Neuronal stem cell (in vitro differentiated cells): ENCODE data around the gene ELF4.

Source experiments
- DNase-seq: peaks from one replicate; pipeline ENCODE4 v3.0.0-alpha.2; 2013; ENCODE audit warnings: low spot score
- H2AFZ ChIP-seq: one replicate; pipeline ENCODE4 v1.6.1; 2013; ENCODE audit warnings: mild to moderate bottlenecking, low read length, inconsistent platforms
- H2AK5ac ChIP-seq: 2 replicates; pipeline ENCODE4 v1.6.1; 2013; ENCODE audit warnings: low read depth, mild to moderate bottlenecking, inconsistent platforms, low read length, moderate library complexity, mixed read lengths
- H2BK120ac ChIP-seq: 2 replicates; pipeline ENCODE4 v1.6.1; 2013; ENCODE audit warnings: low read depth, mild to moderate bottlenecking, inconsistent platforms, low read length, moderate library complexity, mixed read lengths
- H2BK12ac ChIP-seq: one replicate; pipeline ENCODE4 v1.6.1; 2013; ENCODE audit warnings: low read length, inconsistent platforms
- H2BK15ac ChIP-seq: 2 replicates; pipeline ENCODE4 v1.6.1; 2013; ENCODE audit warnings: mild to moderate bottlenecking, low read length, inconsistent platforms, mixed read lengths
- H2BK5ac ChIP-seq: one replicate; pipeline ENCODE4 v1.6.1; 2013; ENCODE audit warnings: inconsistent platforms, mild to moderate bottlenecking, low read length, moderate library complexity
- H3K14ac ChIP-seq: one replicate; pipeline ENCODE4 v1.6.1; 2013; ENCODE audit warnings: low read length, inconsistent platforms
- H3K18ac ChIP-seq: 2 replicates; pipeline ENCODE4 v1.6.1; 2013; ENCODE audit warnings: low read length, inconsistent platforms
- H3K23ac ChIP-seq: 2 replicates; pipeline ENCODE4 v1.6.1; 2013; ENCODE audit warnings: low read depth, mild to moderate bottlenecking, mixed read lengths, low read length, inconsistent platforms; ENCODE audit not compliant: poor library complexity
- H3K27ac ChIP-seq: replicated peaks from 3 replicates; pipeline ENCODE4 v1.5.1; 2013; ENCODE audit warnings: low read length, inconsistent platforms
- H3K27me3 ChIP-seq, 3 experiments: 2 replicates each; pipeline ENCODE4 v1.6.1; 2013; ENCODE audit warnings: low read length in 3 of 3, mild to moderate bottlenecking in 2 of 3, inconsistent platforms in 1 of 3, low read depth in 1 of 3, mixed read lengths in 1 of 3, moderate library complexity in 1 of 3; ENCODE audit not compliant: control insufficient read depth in 3 of 3, insufficient read depth in 3 of 3
- H3K36me3 ChIP-seq, 2 donors: replicated peaks in 1 of 2; 2 replicates each; pipeline ENCODE4 v1.6.1; 2013; ENCODE audit warnings: low read length in 2 of 2; ENCODE audit not compliant: control insufficient read depth in 2 of 2, insufficient read depth in 2 of 2
- H3K4ac ChIP-seq: 2 replicates; pipeline ENCODE4 v1.6.1; 2013; ENCODE audit warnings: inconsistent platforms, mild to moderate bottlenecking, low read length, moderate library complexity
- H3K4me1 ChIP-seq, 2 donors: 1 replicate in 1 of 2; 2 replicates in 1 of 2; pipeline ENCODE4 v1.6.1; 2013; ENCODE audit warnings: low read length in 2 of 2, low read depth in 1 of 2; ENCODE audit not compliant: control insufficient read depth in 2 of 2, insufficient read depth in 1 of 2
- H3K4me2 ChIP-seq: one replicate; pipeline ENCODE4 v1.6.1; 2013; ENCODE audit warnings: mild to moderate bottlenecking, low read length, inconsistent platforms; ENCODE audit not compliant: insufficient read depth, poor library complexity, severe bottlenecking
- H3K4me3 ChIP-seq, 2 donors: 2 replicates each; pipeline ENCODE4 v1.5.1; 2013; ENCODE audit warnings: low read length in 2 of 2, mild to moderate bottlenecking in 2 of 2, inconsistent platforms in 1 of 2, moderate library complexity in 1 of 2
- H3K79me1 ChIP-seq: one replicate; pipeline ENCODE4 v1.6.1; 2013; ENCODE audit warnings: low read depth, mild to moderate bottlenecking, inconsistent platforms, low read length, moderate library complexity
- H3K9ac ChIP-seq: one replicate; pipeline ENCODE4 v1.6.1; 2013; ENCODE audit warnings: mild to moderate bottlenecking, low read depth, low read length, inconsistent platforms; ENCODE audit not compliant: poor library complexity
- H3K9me3 ChIP-seq, 2 donors: replicated peaks in 1 of 2; 2 replicates each; pipeline versions ENCODE3 to v1.6.1; 2013; ENCODE audit warnings: low read length in 2 of 2, mild to moderate bottlenecking in 2 of 2, inconsistent platforms in 1 of 2, low read depth in 1 of 2, mixed read lengths in 1 of 2, moderate library complexity in 1 of 2; ENCODE audit not compliant: control insufficient read depth in 2 of 2, insufficient read depth in 1 of 2
- H4K8ac ChIP-seq: one replicate; pipeline ENCODE4 v1.6.1; 2013; ENCODE audit warnings: low read depth, mild to moderate bottlenecking, inconsistent platforms, low read length, moderate library complexity
- H4K91ac ChIP-seq: one replicate; pipeline ENCODE4 v1.6.1; 2013; ENCODE audit warnings: low read length, low read depth, mild to moderate bottlenecking, inconsistent platforms; ENCODE audit not compliant: poor library complexity
- WGBS, 2 donors: extraction: QIAGEN DNeasy Blood & Tissue Kit; methylation state at CpG; one replicate each; pipeline ENCODE4 v1.1.7; 2013; ENCODE audit warnings: missing lambda C conversion rate in 2 of 2, mixed read lengths in 1 of 2; ENCODE audit not compliant: insufficient read length in 2 of 2, insufficient replicate concordance in 1 of 2; ENCODE audit errors: extremely low coverage in 2 of 2; 5-methylcytosine and 5-hydroxymethylcytosine counted together

ELF4 gene

DNA sequence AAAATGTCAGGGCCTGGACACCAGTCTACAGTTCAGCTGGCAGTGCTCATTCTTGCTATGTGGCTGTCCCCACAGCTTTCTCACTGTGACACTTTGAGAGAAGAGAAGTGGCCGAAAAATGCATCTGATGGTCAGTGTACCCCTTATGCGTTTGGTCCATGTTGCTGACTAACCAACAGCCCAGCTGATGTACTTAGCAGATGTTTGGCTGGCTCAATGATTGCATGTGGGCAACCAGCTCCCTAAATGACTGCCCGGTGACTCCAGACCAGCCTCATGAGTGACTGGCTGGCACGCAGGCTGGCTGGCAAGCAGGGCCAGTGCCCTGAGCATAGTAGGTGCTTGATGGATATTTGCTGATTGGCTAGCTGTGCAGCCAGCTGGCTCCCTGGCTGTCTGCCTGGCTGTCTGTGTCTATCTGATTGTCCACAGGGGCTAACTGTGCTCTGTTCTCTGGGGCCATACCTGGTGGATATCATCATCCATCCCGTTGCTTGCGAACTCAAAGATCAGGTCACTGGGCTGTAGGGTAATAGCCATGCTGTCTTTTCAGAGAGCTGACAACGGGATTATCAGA, 29.4 kb downstream of the ELF4 start:
- peaks cover 0 to 2% of the 10 kb centered on the region in 2 donors for H3K4me1 ChIP-seq
- no peaks in the 10 kb centered on the region for H3K36me3 ChIP-seq
- no peak overlapping the region for H3K9ac ChIP-seq
- H4K91ac ChIP-seq = no peak overlapping the region
- H3K23ac ChIP-seq = no peak overlapping the region
- H2BK5ac ChIP-seq = no peak overlapping the region
- H2BK15ac ChIP-seq = no peak overlapping the region
- no peak overlapping the region for H2BK12ac ChIP-seq
- no peak overlapping the region for H3K14ac ChIP-seq
- H3K27ac ChIP-seq = no peak overlapping the region
- H3K18ac ChIP-seq = no peak overlapping the region
- H4K8ac ChIP-seq = no peak overlapping the region
- H3K27me3 ChIP-seq = peaks cover 0 to 2% (median 0%) of the 10 kb centered on the region in 3 experiments
- H3K4ac ChIP-seq = no peak overlapping the region
- WGBS, 2 donors = no CpG with 5 or more reads among the region's 7 CpGs
- H2AK5ac ChIP-seq = no peak overlapping the region
- H3K4me2 ChIP-seq = no peak overlapping the region
- H3K4me3 ChIP-seq = no peak overlapping the region
- DNase-seq = no peak
- H2BK120ac ChIP-seq = no peak overlapping the region
- no peaks in the 10 kb centered on the region for H3K9me3 ChIP-seq
- H2AFZ ChIP-seq = no peak overlapping the region
- no peaks in the 10 kb centered on the region for H3K79me1 ChIP-seq

- Histone ChIP-seq H3K9me3 (no peaks in the 10 kb centered on the region), H4K8ac (no peak overlapping the region), H3K14ac (no peak overlapping the region), H3K27ac (no peak overlapping the region), H3K36me3 (no peaks in the 10 kb centered on the region), H3K4ac (no peak overlapping the region), H3K18ac (no peak overlapping the region), H3K9ac (no peak overlapping the region), H3K4me1 (peaks cover 0 to 2% of the 10 kb centered on the region in 2 donors), H3K4me3 (no peak overlapping the region), H3K23ac (no peak overlapping the region), H2AFZ (no peak overlapping the region), H2BK12ac (no peak overlapping the region), H2BK5ac (no peak overlapping the region), H3K4me2 (no peak overlapping the region), H4K91ac (no peak overlapping the region), H2BK120ac (no peak overlapping the region), H2BK15ac (no peak overlapping the region), H3K27me3 (peaks cover 0 to 3% (median 0%) of the 10 kb centered on the region in 3 experiments), H3K79me1 (no peaks in the 10 kb centered on the region), H2AK5ac (no peak overlapping the region)
- peak; percentile 58 for DNase-seq
- no CpG with 5 or more reads among the region's 9 CpGs for WGBS, 2 donors
Observed at GRCh38 chrX:130079824-130080406, 30.4 kb downstream of the ELF4 start.

GRCh38 chrX:130075777-130076176, 34.5 kb downstream of the ELF4 start:
- Histone ChIP-seq H3K4ac (no peak overlapping the region), H3K9me3 (no peaks in the 10 kb centered on the region), H2BK15ac (no peak overlapping the region), H2BK12ac (no peak overlapping the region), H3K23ac (no peak overlapping the region), H3K4me2 (no peak overlapping the region), H2AFZ (no peak overlapping the region), H3K79me1 (no peaks in the 10 kb centered on the region), H3K18ac (no peak overlapping the region), H3K4me1 (no peaks in the 10 kb centered on the region), H3K27me3 (peaks cover 0 to 3% (median 0%) of the 10 kb centered on the region in 3 experiments), H4K91ac (no peak overlapping the region), H3K14ac (no peak overlapping the region), H3K9ac (no peak overlapping the region), H2AK5ac (no peak overlapping the region), H3K36me3 (no peaks in the 10 kb centered on the region), H4K8ac (no peak overlapping the region), H3K27ac (no peak overlapping the region), H3K4me3 (no peak overlapping the region), H2BK5ac (no peak overlapping the region), H2BK120ac (no peak overlapping the region)
- no CpG with 5 or more reads among the region's 4 CpGs for WGBS, 2 donors
- DNase-seq = no peak

DNA sequence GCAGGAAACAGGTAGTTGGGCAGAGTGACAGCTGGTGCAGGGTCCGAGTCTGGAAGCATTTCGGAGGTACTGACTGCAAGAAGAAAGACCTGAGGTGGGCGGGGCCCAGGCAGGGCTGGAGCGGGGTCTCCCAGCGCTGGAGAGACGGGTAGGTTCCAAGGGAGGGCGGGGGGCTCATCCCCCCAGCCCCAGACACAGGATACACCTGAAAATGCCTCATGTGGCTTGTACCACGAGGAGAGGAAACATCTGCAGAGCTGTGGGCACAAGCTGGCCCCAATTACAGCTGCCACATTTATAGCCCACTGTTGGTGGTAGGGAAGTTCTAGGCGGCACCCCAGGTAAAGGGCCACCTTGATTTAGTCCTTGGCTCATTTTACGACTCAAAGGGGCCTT, 38.0 kb downstream of the ELF4 start:
- Histone ChIP-seq H3K79me1 (no peaks in the 10 kb centered on the region), H3K14ac (no peak overlapping the region), H2BK120ac (no peak overlapping the region), H3K4me1 (no peaks in the 10 kb centered on the region), H3K9ac (no peak overlapping the region), H3K9me3 (no peaks in the 10 kb centered on the region), H3K36me3 (no peaks in the 10 kb centered on the region), H2BK12ac (no peak overlapping the region), H3K18ac (no peak overlapping the region), H3K23ac (no peak overlapping the region), H3K4me2 (no peak overlapping the region), H4K91ac (no peak overlapping the region), H2AFZ (no peak overlapping the region), H3K4ac (no peak overlapping the region), H3K27me3 (peaks cover 0 to 3% (median 0%) of the 10 kb centered on the region in 3 experiments), H3K27ac (no peak overlapping the region), H4K8ac (no peak overlapping the region), H2AK5ac (no peak overlapping the region), H2BK5ac (no peak overlapping the region), H2BK15ac (no peak overlapping the region), H3K4me3 (no peak overlapping the region)
- no CpG with 5 or more reads among the region's 10 CpGs for WGBS, 2 donors
- DNase-seq = no peak
